A673 (cell line): ENCODE measurements around the gene SYK. TPM values are rescaled to one million over a fixed set of nuclear protein-coding genes. Genes with fewer than 3 reads are reported as not detected.
"Not testable (repeated sequence)": the region's sequence is repeated elsewhere in the genome, so short reads cannot be mapped to it uniquely, and the experiment has no call there.

ENCODE experiments used
- BruUV-seq: library from RNA; stranded (reverse); fragments of 400-500 nt; replicated peaks from 2 replicates; lab custom pipeline; 2021; lab: Mats Ljungman, UMichigan
- CTCF ChIA-PET: fragments of 300-600 bp; sonication (Branson Sonifier 250); formaldehyde crosslinking; loops from one replicate; lab custom pipeline; 2022; ENCODE audit warnings: antibody characterized with exemption; lab: Charles Lee
- POLR2A ChIA-PET: fragments of 300-600 bp; sonication (Branson Sonifier 250); formaldehyde crosslinking; loops from one replicate; lab custom pipeline; 2022; ENCODE audit warnings: antibody characterized with exemption; ENCODE audit not compliant: low non-redundant PET; lab: Charles Lee
- DNase-seq: peaks from one replicate; pipeline ENCODE4 v3.0.0-alpha.2; 2015; ENCODE audit warnings: low spot score
- H3K27ac ChIP-seq: fragments of 200-600 bp; sonication (generic); 2 replicates; pipeline ENCODE4 v1.5.1; 2016; ENCODE audit warnings: mixed run types, low read depth, mild to moderate bottlenecking, mixed read lengths, antibody characterized with exemption, low read length; ENCODE audit not compliant: poor library complexity, severe bottlenecking
- H3K27me3 ChIP-seq: fragments of 200-600 bp; sonication (generic); replicated peaks from 2 replicates; pipeline ENCODE4 v1.6.1; 2017; ENCODE audit warnings: mixed run types, low read depth, mild to moderate bottlenecking, mixed read lengths, antibody characterized with exemption, low read length; ENCODE audit not compliant: insufficient read depth, poor library complexity
- H3K36me3 ChIP-seq: fragments of 200-600 bp; sonication (generic); 2 replicates; pipeline ENCODE4 v1.6.1; 2016; ENCODE audit warnings: mixed run types, mild to moderate bottlenecking, mixed read lengths, antibody characterized with exemption, low read length; ENCODE audit not compliant: insufficient read depth, poor library complexity, severe bottlenecking
- H3K4me1 ChIP-seq: fragments of 200-600 bp; sonication (generic); 2 replicates; pipeline ENCODE4 v1.6.1; 2017; ENCODE audit warnings: mixed run types, mild to moderate bottlenecking, mixed read lengths, antibody characterized with exemption, low read length; ENCODE audit not compliant: insufficient read depth, poor library complexity, severe bottlenecking
- H3K4me3 ChIP-seq: fragments of 200-600 bp; sonication (generic); 2 replicates; pipeline ENCODE4 v1.5.1; 2016; ENCODE audit warnings: low read depth, mixed run types, mild to moderate bottlenecking, mixed read lengths, low read length; ENCODE audit not compliant: poor library complexity, severe bottlenecking
- H3K9me3 ChIP-seq: fragments of 200-600 bp; sonication (generic); 2 replicates; pipeline ENCODE4 v1.6.1; 2016; ENCODE audit warnings: mixed run types, low read depth, mild to moderate bottlenecking, mixed read lengths, antibody characterized with exemption, low read length; ENCODE audit not compliant: poor library complexity, severe bottlenecking
- EZH2 ChIP-seq: fragments of 200-600 bp; sonication (generic); IDR thresholded peaks from 2 replicates; pipeline ENCODE4 v1.6.1; 2017; ENCODE audit warnings: borderline replicate concordance, low read depth, mild to moderate bottlenecking, mixed read lengths, antibody characterized with exemption, low read length; ENCODE audit not compliant: poor library complexity, severe bottlenecking
- intact Hi-C: fragments of 100-400 bp; cut with micrococcal nuclease; formaldehyde crosslinking; loops from one replicate; pipeline ENCODE4 v1.10.0; 2022; ENCODE audit not compliant: unreplicated experiment
- total RNA-seq: library from RNA; stranded (reverse); gene quantifications from 2 replicates; pipeline ENCODE4 v1.2.3, GENCODE V29; 2021
- TF ChIP-seq, protein P1 (sequence below): fragments of 300-800, 200-600 bp; sonication (generic); conservative IDR thresholded peaks from 2 replicates; pipeline ENCODE4 v1.5.1; 2017; ENCODE audit warnings: low read depth, mild to moderate bottlenecking, antibody characterized with exemption, low read length, moderate library complexity, mixed read lengths

The SYK gene
- total RNA-seq, 1 experiment from 2014 or later = 14.9 TPM

DNA sequence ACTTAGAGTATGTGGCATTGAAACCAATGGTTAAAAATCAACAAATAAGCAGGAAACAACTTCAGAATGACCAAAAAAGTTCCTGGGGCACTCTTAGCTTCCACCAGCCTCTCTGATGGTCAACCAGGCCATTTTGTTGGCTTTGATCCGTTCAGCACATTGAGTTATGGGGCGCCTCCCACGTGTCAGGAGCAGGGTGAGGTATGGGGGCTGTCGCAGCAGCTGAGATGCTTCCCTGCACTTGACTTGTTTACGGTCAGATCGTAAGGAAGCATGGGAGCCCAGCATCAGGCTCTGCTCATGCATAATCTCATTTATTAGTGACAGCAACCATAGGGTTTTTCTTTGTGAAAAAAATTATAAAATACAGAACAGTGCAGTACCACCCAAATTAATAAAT, 16.7 kb downstream of the SYK start:
- H3K27me3 ChIP-seq = no peaks in the 10 kb centered on the region
- peaks cover 14% of the 10 kb centered on the region for H3K4me1 ChIP-seq
- no TSS peak for BruUV-seq
- TF ChIP-seq, protein P1, sequence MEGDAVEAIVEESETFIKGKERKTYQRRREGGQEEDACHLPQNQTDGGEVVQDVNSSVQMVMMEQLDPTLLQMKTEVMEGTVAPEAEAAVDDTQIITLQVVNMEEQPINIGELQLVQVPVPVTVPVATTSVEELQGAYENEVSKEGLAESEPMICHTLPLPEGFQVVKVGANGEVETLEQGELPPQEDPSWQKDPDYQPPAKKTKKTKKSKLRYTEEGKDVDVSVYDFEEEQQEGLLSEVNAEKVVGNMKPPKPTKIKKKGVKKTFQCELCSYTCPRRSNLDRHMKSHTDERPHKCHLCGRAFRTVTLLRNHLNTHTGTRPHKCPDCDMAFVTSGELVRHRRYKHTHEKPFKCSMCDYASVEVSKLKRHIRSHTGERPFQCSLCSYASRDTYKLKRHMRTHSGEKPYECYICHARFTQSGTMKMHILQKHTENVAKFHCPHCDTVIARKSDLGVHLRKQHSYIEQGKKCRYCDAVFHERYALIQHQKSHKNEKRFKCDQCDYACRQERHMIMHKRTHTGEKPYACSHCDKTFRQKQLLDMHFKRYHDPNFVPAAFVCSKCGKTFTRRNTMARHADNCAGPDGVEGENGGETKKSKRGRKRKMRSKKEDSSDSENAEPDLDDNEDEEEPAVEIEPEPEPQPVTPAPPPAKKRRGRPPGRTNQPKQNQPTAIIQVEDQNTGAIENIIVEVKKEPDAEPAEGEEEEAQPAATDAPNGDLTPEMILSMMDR = no peak
- TF ChIP-seq EZH2 = no peak
- no peaks in the 10 kb centered on the region for H3K9me3 ChIP-seq
- intact Hi-C loops = no loop called here
- CTCF ChIA-PET = no interaction called here
- no peaks in the 10 kb centered on the region for H3K36me3 ChIP-seq
- no peak overlapping the region for H3K4me3 ChIP-seq
- POLR2A ChIA-PET = no interaction called here
- H3K27ac ChIP-seq = no peak overlapping the region
- no peak for DNase-seq

DNA sequence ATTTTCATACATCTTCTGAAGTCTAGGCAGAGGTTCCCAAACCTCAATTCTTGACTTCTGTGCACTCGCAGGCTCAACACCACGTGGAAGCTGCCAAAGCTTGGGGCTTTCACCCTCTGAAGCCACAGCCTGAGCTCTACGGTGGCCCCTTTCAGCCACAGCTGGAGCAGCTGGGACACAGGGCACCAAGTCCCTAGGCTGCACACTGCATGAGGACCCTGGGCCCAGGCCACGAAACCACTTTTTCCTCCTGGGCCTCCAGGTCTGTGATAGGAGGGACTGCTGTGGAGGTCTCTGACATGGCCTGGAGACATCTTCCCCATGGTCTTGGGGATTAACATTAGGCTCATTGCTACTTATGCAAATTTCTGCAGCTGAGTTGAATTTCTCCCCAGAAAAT, 18.8 kb downstream of the SYK start:
- H3K27ac ChIP-seq, H3K27me3 ChIP-seq, intact Hi-C loops, H3K36me3 ChIP-seq, H3K9me3 ChIP-seq, H3K4me1 ChIP-seq, H3K4me3 ChIP-seq, POLR2A ChIA-PET, DNase-seq, CTCF ChIA-PET, BruUV-seq: not testable (repeated sequence)

DNA sequence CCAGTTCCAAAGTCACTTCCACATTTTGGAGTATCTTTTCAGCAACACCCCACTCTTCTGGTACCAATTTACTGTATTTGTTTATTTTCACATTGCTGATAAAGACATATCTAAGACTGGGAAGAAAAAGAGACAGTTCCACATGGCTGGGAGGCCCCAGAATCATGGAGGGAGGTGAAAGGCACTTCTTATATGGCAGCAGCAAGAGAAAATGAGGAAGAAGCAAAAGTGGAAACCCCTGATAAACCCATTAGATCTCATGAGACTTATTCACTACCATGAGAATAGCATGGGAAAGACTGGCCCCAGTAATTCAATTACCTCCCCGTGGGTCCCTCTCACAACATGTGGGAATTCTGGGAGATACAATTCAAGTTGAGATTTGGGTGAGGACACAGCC, 19.6 kb downstream of the SYK start:
- H3K36me3 ChIP-seq, POLR2A ChIA-PET, BruUV-seq, H3K4me3 ChIP-seq, H3K27ac ChIP-seq, H3K9me3 ChIP-seq, H3K4me1 ChIP-seq, DNase-seq, CTCF ChIA-PET, H3K27me3 ChIP-seq, intact Hi-C loops: not testable (repeated sequence)

DNA sequence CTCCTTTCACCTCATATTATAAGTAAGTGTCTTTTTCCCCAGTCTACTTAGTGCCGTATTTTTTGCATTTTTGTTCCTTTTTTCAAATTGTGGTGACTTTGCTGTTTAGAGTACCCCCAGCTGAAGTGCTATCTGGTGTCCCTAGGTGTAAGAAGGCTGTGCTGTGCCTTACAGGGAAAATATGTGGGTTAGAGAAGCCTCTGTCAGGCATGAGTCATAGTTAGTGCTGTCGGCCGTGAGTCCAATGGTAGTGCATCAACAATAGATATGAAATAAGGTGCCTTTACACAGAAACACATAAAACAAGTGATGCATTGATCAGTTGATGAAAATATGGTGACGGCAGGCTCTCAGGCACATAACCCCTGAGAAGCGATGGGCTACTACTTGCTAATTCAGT, 20.1 kb downstream of the SYK start:
- no peaks in the 10 kb centered on the region for H3K27me3 ChIP-seq
- BruUV-seq = no TSS peak
- POLR2A ChIA-PET = no interaction called here
- no peaks in the 10 kb centered on the region for H3K4me1 ChIP-seq
- no peaks in the 10 kb centered on the region for H3K36me3 ChIP-seq
- no peak overlapping the region for H3K4me3 ChIP-seq
- intact Hi-C loops = no loop called here
- TF ChIP-seq, protein P1 = no peak
- TF ChIP-seq EZH2 = no peak
- no peak for DNase-seq
- no peak overlapping the region for H3K27ac ChIP-seq
- CTCF ChIA-PET = no interaction called here
- H3K9me3 ChIP-seq = no peaks in the 10 kb centered on the region
